Right lung (tissue), 5 donors: ENCODE data around the gene AMOTL1. TPM values are rescaled to one million over a fixed set of nuclear protein-coding genes. Genes with fewer than 3 reads are reported as not detected.
"Not testable (repeated sequence)": the region's sequence is repeated elsewhere in the genome, so short reads cannot be mapped to it uniquely, and the experiment has no call there.

ENCODE experiments used
- DNase-seq, 2 donors: peaks; one replicate each; pipeline ENCODE4 v3.0.0-alpha.2; 2013
- polyA plus RNA-seq, 5 donors: library from polyadenylated mRNA; unstranded; fragments of 120-200 nt; gene quantifications; one replicate each; pipeline versions ENCODE4 v1.2.1 to v1.2.3, GENCODE V29; 2013; ENCODE audit warnings: inconsistent platforms in 1 of 5, low replicate concordance in 1 of 5; ENCODE audit not compliant: insufficient read length in 5 of 5, insufficient read depth in 1 of 5

Gene AMOTL1
- polyA plus RNA-seq, 5 donors = 41.5 to 61.2 (median 52.6) TPM

GRCh38 chr11:94876645-94877442 is 108.7 kb downstream of the AMOTL1 start:
- peak; percentile 56 to 60 for DNase-seq

- DNase-seq = no peak
Observed at GRCh38 chr11:94877443-94878200, 109.5 kb downstream of the AMOTL1 start.

GRCh38 chr11:94879006-94879405 is 110.8 kb downstream of the AMOTL1 start:
- DNase-seq = no peak

GRCh38 chr11:94880216-94880615 is 112.1 kb downstream of the AMOTL1 start:
- DNase-seq = no peak

- DNase-seq = no peak
Observed at GRCh38 chr11:94882931-94883330, 114.8 kb downstream of the AMOTL1 start.

- DNase-seq = no peak
Observed at GRCh38 chr11:94883878-94884277, 115.7 kb downstream of the AMOTL1 start.

GRCh38 chr11:94884376-94884775 is 116.2 kb downstream of the AMOTL1 start:
- DNase-seq = no peak

- no peak for DNase-seq
Observed at GRCh38 chr11:94885133-94885532, 117.0 kb downstream of the AMOTL1 start.

- no peak for DNase-seq
Observed at GRCh38 chr11:94885581-94885980, 117.4 kb downstream of the AMOTL1 start.

- DNase-seq = no peak
Observed at GRCh38 chr11:94888204-94888603, 120.0 kb downstream of the AMOTL1 start.

GRCh38 chr11:94895451-94895850 is 127.3 kb downstream of the AMOTL1 start:
- no peak for DNase-seq

- DNase-seq = no peak
Observed at GRCh38 chr11:94895971-94896370, 127.8 kb downstream of the AMOTL1 start.

GRCh38 chr11:94897330-94897768 is 129.2 kb downstream of the AMOTL1 start:
- DNase-seq = peak; percentile 19 to 36

GRCh38 chr11:94907226-94907625 is 139.1 kb downstream of the AMOTL1 start:
- DNase-seq = no peak

- no peak for DNase-seq
Observed at GRCh38 chr11:94909371-94909820, 141.2 kb downstream of the AMOTL1 start.

GRCh38 chr11:94910270-94910669 is 142.1 kb downstream of the AMOTL1 start:
- no peak for DNase-seq

GRCh38 chr11:94910779-94911178 is 142.6 kb downstream of the AMOTL1 start:
- DNase-seq = no peak

- no peak for DNase-seq
Observed at GRCh38 chr11:94912806-94913205, 144.7 kb downstream of the AMOTL1 start.

- DNase-seq = not testable (repeated sequence)
Observed at GRCh38 chr11:94913718-94914394, 145.7 kb downstream of the AMOTL1 start.

GRCh38 chr11:94920311-94920710 is 152.2 kb downstream of the AMOTL1 start:
- DNase-seq = no peak

- DNase-seq = no peak
Observed at GRCh38 chr11:94922321-94923003, 154.3 kb downstream of the AMOTL1 start.

GRCh38 chr11:94923004-94923334 is 154.8 kb downstream of the AMOTL1 start:
- DNase-seq = no peak
